Right lobe of liver (tissue), 4 donors: ENCODE data around the gene YIF1A.

Experiments
- CTCF ChIP-seq, 4 donors: fragments of 200-600 bp in 3 of 4; fragments of 450-650 bp in 1 of 4; IDR thresholded peaks; one replicate each; pipeline versions ENCODE4 v1.5.1 to v1.8.0; 2016 to 2022; ENCODE audit warnings: antibody characterized with exemption in 4 of 4, mild to moderate bottlenecking in 2 of 4
- POLR2A ChIP-seq: fragments of 450-650 bp; IDR thresholded peaks from one replicate; pipeline ENCODE4 v1.6.1; 2017; ENCODE audit warnings: antibody characterized with exemption, mild to moderate bottlenecking
- donor health status: DM: no; HTN: no; CAD: no.
- donor health status: DM: no; HTN: no; CAD: no.
- donor health status: DM: no; HTN: yes; CAD: no.

DNA sequence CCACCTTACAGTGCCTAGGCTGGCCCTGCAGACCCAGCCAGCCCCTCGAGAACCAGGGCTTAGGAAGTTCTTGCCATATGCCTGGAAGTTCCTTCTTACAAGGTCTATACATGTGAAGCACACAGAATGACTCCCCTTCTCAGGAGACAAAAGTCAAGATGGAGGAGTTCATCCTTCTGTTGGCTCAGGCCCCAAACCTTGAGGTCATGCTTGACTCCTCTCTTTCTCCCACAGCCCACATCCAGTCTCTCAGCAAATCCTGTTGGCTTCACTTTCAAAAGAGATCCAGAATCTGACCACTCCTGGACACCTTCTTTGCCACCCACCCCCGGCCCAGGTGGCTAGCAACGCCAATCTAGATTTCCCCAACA is 29.6 kb upstream of the YIF1A start:
- TF ChIP-seq POLR2A (no peak), CTCF (IDR thresholded peaks at IDR 0.05) (no peak)
